Muscle of leg (tissue), 11 donors: ENCODE measurements around the gene RNF223. TPM values are rescaled to one million over a fixed set of nuclear protein-coding genes. Genes with fewer than 3 reads are reported as not detected.

Experiments used
- DNase-seq: peaks from one replicate; pipeline ENCODE4 v3.0.0; 2013
- H3K27ac ChIP-seq: one replicate; pipeline ENCODE4 v1.5.1; 2013; ENCODE audit warnings: mild to moderate bottlenecking, low read length, control low read depth
- H3K27me3 ChIP-seq: one replicate; pipeline ENCODE4 v1.6.1; 2013; ENCODE audit warnings: low read length; ENCODE audit not compliant: control insufficient read depth, insufficient read depth
- H3K36me3 ChIP-seq: one replicate; pipeline ENCODE4 v1.6.1; 2013; ENCODE audit warnings: low read length; ENCODE audit not compliant: control insufficient read depth, insufficient read depth
- H3K4me1 ChIP-seq: one replicate; pipeline ENCODE4 v1.6.1; 2013; ENCODE audit warnings: low read length; ENCODE audit not compliant: control insufficient read depth, insufficient read depth
- H3K4me3 ChIP-seq: one replicate; pipeline ENCODE4 v1.5.1; 2013; ENCODE audit warnings: low read length, control low read depth
- H3K9me3 ChIP-seq: replicated peaks from 2 replicates; pipeline ENCODE4 v1.6.1; 2013; ENCODE audit warnings: low read depth, low read length; ENCODE audit not compliant: control insufficient read depth
- WGBS: methylation state at CpG from one replicate; pipeline ENCODE4 v1.1.5; 2013; ENCODE audit warnings: missing lambda C conversion rate; ENCODE audit not compliant: insufficient coverage; 5-methylcytosine and 5-hydroxymethylcytosine counted together
- polyA plus RNA-seq, 8 donors: library from polyadenylated mRNA; unstranded; fragments of 120-200 nt; gene quantifications; one replicate each; pipeline versions ENCODE4 v1.2.1 to v1.2.3, GENCODE V29; 2013; ENCODE audit warnings: inconsistent platforms in 1 of 8, low replicate concordance in 1 of 8; ENCODE audit not compliant: insufficient read length in 8 of 8, insufficient read depth in 1 of 8
- total RNA-seq: library from RNA; stranded (reverse); fragments of 120-200 nt; gene quantifications from one replicate; pipeline ENCODE4 v1.2.4, GENCODE V29; 2013

Gene RNF223
- total and polyA plus RNA-seq, 9 donors = 0.08 to 0.23 (median 0.09) TPM; not detected in 2

DNA sequence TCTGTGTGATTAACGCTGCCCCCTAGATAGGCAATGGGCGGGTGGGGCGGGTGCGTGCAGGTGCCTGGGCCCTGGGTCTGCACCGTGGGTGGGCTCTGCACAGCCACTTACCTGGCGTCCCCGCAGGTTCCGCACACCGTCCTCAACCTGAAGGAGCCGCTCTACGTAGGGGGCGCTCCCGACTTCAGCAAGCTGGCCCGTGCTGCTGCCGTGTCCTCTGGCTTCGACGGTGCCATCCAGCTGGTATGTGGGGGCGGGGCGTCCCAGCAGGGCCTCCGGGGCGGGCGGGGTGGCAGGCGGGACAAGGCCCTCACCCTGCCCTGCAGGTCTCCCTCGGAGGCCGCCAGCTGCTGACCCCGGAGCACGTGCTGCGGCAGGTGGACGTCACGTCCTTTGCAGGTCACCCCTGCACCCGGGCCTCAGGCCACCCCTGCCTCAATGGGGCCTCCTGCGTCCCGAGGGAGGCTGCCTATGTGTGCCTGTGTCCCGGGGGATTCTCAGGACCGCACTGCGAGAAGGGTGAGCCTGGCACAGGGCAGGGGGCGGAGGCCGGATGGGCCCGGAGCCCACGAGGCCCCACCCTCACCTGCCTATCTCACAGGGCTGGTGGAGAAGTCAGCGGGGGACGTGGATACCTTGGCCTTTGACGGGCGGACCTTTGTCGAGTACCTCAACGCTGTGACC is 22.8 kb downstream of the RNF223 start:
- no peak overlapping the region for H3K4me3 ChIP-seq
- no peaks in the 10 kb centered on the region for H3K9me3 ChIP-seq
- no peak for DNase-seq
- no peaks in the 10 kb centered on the region for H3K4me1 ChIP-seq
- no peak overlapping the region for H3K27ac ChIP-seq
- H3K27me3 ChIP-seq = no peaks in the 10 kb centered on the region
- 87% methylated on average over 46 of the region's 46 CpGs for WGBS
- H3K36me3 ChIP-seq = peaks cover 50% of the 10 kb centered on the region

DNA sequence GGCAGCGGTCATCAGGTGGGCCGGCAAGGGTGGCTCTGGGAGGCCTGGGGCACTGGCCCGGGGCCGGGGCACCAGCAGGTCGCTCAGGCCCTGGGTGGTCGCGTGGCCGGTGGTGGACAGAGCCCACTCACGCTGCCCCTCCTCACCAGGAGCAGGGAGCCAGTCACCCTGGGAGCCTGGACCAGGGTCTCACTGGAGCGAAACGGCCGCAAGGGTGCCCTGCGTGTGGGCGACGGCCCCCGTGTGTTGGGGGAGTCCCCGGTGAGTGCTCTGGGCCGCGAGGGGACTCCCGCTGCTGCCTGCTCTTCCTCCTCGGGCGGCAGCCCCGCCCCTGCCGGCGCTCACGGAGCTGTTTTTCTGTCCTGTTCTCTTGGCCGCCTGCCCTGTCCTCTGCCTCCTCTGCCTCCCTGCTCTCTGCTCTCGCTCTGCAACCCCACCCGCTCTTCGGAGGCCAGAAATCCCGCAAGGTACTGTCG is 23.5 kb downstream of the RNF223 start:
- Histone ChIP-seq H3K27ac (no peak overlapping the region), H3K27me3 (no peaks in the 10 kb centered on the region), H3K4me3 (no peak overlapping the region), H3K4me1 (no peaks in the 10 kb centered on the region), H3K9me3 (no peaks in the 10 kb centered on the region), H3K36me3 (peaks cover 54% of the 10 kb centered on the region)
- WGBS = 79% methylated on average over 29 of the region's 32 CpGs
- no peak for DNase-seq

DNA sequence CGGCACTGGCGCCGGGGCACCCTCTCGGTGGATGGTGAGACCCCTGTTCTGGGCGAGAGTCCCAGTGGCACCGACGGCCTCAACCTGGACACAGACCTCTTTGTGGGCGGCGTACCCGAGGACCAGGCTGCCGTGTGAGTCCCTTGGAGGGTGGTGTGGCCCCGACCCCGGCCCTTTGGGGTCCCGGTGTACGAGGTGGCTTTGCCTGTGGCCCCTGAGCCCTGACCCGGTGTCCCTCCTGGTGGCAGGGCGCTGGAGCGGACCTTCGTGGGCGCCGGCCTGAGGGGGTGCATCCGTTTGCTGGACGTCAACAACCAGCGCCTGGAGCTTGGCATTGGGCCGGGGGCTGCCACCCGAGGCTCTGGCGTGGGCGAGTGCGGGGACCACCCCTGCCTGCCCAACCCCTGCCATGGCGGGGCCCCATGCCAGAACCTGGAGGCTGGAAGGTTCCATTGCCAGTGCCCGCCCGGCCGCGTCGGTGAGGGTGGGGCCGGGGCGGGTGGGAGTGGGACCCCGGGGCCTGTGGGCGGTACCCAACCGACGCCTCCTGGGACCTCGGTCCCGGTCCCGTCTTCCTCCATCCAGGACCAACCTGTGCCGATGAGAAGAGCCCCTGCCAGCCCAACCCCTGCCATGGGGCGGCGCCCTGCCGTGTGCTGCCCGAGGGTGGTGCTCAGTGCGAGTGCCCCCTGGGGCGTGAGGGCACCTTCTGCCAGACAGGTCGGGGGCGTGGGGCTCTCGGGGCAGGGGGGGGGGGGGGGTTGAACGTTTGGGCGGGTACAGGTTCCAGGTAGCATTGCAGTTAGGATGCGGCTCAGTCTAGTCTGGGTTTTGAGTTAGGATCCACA is 24.6 kb downstream of the RNF223 start:
- Histone ChIP-seq H3K4me3 (no peak overlapping the region), H3K36me3 (peaks cover 55% of the 10 kb centered on the region), H3K9me3 (no peaks in the 10 kb centered on the region), H3K4me1 (no peaks in the 10 kb centered on the region), H3K27me3 (no peaks in the 10 kb centered on the region), H3K27ac (no peak overlapping the region)
- WGBS = 91% methylated on average over 48 of the region's 57 CpGs
- no peak for DNase-seq

DNA sequence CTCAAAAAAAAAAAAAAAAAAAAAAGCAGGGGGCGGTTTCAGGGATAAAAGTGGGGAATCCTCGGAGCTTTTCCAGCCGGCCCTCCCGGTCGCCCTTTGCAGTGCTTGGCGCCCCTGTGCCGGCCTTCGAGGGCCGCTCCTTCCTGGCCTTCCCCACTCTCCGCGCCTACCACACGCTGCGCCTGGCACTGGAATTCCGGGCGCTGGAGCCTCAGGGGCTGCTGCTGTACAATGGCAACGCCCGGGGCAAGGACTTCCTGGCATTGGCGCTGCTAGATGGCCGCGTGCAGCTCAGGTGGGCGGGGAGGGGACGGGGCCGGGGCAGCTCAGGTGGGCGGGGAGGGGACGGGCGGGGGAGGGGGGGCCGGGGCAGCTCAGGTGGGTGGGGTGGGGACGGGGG is 25.3 kb downstream of the RNF223 start:
- Histone ChIP-seq H3K9me3 (no peaks in the 10 kb centered on the region), H3K27ac (no peak overlapping the region), H3K4me3 (no peak overlapping the region), H3K36me3 (peaks cover 57% of the 10 kb centered on the region), H3K4me1 (no peaks in the 10 kb centered on the region), H3K27me3 (no peaks in the 10 kb centered on the region)
- DNase-seq = no peak
- WGBS = 91% methylated on average over 11 of the region's 28 CpGs

DNA sequence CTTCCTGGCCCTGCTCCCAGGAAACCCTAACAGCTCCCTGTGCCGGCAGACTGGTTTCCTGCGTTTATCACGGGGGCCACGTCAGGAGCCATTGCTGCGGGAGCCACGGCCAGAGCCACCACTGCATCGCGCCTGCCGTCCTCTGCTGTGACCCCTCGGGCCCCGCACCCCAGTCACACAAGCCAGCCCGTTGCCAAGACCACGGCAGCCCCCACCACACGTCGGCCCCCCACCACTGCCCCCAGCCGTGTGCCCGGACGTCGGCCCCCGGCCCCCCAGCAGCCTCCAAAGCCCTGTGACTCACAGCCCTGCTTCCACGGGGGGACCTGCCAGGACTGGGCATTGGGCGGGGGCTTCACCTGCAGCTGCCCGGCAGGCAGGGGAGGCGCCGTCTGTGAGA is 26.1 kb downstream of the RNF223 start:
- H3K36me3 ChIP-seq = peaks cover 62% of the 10 kb centered on the region
- no peaks in the 10 kb centered on the region for H3K9me3 ChIP-seq
- H3K4me1 ChIP-seq = no peaks in the 10 kb centered on the region
- H3K4me3 ChIP-seq = no peak overlapping the region
- WGBS = 90% methylated on average over 20 of the region's 25 CpGs
- H3K27ac ChIP-seq = no peak overlapping the region
- no peaks in the 10 kb centered on the region for H3K27me3 ChIP-seq
- DNase-seq = no peak

DNA sequence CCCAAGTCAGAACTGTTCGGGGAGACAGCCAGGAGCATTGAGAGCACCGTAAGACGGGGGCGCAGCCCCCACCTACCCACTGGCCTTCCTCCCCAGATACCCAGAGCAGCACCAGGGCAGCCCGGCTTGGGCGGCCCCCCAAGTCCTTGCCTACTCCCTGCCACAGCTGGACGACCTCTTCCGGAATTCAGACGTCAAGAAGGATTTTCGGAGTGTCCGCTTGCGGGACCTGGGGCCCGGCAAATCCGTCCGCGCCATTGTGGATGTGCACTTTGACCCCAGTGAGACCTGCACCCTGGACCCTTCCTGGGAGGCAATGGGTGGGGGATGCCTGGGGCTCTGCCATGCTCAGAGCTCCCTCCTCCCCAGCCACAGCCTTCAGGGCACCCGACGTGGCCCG is 26.7 kb downstream of the RNF223 start:
- Histone ChIP-seq H3K9me3 (no peaks in the 10 kb centered on the region), H3K27me3 (no peaks in the 10 kb centered on the region), H3K4me3 (no peak overlapping the region), H3K27ac (no peak overlapping the region), H3K36me3 (peaks cover 66% of the 10 kb centered on the region), H3K4me1 (no peaks in the 10 kb centered on the region)
- WGBS = 92% methylated on average over 8 of the region's 19 CpGs
- no peak for DNase-seq

DNA sequence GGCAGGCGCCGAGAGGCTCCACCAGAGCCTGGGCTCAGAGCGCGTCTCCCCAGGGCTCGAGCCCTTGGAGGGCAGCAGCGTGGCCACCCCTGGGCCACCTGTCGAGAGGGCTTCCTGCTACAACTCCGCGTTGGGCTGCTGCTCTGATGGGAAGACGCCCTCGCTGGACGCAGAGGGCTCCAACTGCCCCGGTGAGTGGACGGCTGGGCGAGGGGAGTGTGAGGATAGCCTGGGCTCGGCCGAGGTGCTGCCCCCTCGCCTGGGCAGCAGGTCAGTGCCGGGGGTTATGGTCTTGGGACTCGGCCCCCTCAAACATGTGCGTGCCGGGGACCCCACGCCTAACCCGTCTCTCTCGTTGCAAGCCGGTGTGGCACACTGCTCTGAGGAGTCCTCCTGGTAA is 27.3 kb downstream of the RNF223 start:
- 94% methylated on average over 26 of the region's 26 CpGs for WGBS
- Histone ChIP-seq H3K4me3 (no peak overlapping the region), H3K36me3 (peaks cover 60% of the 10 kb centered on the region), H3K4me1 (no peaks in the 10 kb centered on the region), H3K27ac (no peak overlapping the region), H3K27me3 (no peaks in the 10 kb centered on the region), H3K9me3 (no peaks in the 10 kb centered on the region)
- no peak for DNase-seq

DNA sequence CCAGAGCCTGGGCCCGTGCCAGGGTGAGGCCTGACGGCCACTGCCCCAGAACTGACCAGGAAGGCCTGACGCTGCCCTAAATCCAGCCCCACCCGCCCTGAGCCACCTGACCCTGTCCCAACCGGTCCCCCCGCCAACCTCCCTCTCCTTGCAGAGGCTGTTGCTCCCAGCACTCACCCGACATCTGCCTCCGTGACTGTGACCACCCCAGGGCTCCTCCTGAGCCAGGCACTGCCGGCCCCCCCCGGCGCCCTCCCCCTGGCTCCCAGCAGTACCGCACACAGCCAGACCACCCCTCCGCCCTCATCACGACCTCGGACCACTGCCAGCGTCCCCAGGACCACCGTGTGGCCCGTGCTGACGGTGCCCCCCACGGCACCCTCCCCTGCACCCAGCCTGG is 27.9 kb downstream of the RNF223 start:
- no peak for DNase-seq
- no peak overlapping the region for H3K27ac ChIP-seq
- no peak overlapping the region for H3K4me3 ChIP-seq
- no peaks in the 10 kb centered on the region for H3K9me3 ChIP-seq
- H3K27me3 ChIP-seq = no peaks in the 10 kb centered on the region
- H3K36me3 ChIP-seq = peaks cover 55% of the 10 kb centered on the region
- no peaks in the 10 kb centered on the region for H3K4me1 ChIP-seq
- WGBS = 92% methylated on average over 17 of the region's 20 CpGs

DNA sequence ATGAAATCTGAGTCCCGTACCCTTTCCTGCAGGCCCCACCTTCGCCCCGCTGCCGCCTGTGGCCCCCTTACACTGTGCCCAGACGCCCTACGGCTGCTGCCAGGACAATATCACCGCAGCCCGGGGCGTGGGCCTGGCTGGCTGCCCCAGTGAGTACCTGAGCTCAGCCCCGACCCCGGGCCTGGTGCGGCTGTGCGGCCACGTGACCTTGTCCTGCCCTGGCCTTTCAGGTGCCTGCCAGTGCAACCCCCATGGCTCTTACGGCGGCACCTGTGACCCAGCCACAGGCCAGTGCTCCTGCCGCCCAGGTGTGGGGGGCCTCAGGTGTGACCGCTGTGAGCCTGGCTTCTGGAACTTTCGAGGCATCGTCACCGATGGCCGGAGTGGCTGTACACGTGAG is 29.0 kb downstream of the RNF223 start:
- H3K4me1 ChIP-seq = peaks cover 5% of the 10 kb centered on the region
- DNase-seq = no peak
- peaks cover 54% of the 10 kb centered on the region for H3K36me3 ChIP-seq
- no peaks in the 10 kb centered on the region for H3K9me3 ChIP-seq
- H3K27me3 ChIP-seq = peaks cover 5% of the 10 kb centered on the region
- no peak overlapping the region for H3K4me3 ChIP-seq
- no peak overlapping the region for H3K27ac ChIP-seq
- WGBS = 92% methylated on average over 23 of the region's 23 CpGs

DNA sequence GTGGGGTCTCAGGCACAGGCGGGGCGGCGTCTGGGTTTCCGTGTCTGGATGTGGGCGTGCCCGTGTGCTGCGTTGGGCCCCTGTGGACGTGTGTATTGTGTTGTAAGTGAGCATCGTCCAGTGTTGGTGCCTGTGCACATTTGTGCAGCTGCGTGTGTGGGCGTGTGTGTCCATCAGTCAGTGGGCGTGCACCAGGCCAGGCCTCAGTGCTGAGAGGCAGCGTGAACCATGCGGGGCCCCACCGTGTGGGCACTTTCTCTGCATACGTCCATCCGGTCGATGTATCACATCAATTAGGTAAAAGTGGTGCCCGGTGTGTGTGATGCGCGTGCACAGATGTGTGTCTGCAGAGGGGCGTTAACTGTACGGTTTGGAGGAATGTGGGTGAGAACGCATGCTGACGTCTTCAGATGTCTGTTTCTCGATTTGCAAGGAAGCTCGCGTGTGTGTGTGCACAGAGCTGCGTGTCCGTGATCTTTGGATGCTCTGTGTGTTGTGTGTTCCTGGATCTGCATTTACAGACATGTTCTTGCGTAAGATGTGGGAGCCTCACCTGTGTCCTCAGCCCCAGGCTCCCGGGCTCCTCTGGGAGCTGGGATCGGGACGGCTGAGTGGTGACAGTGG is 29.5 kb downstream of the RNF223 start:
- H3K27ac ChIP-seq = no peak overlapping the region
- 79% methylated on average over 32 of the region's 34 CpGs for WGBS
- H3K4me3 ChIP-seq = no peak overlapping the region
- peaks cover 10% of the 10 kb centered on the region for H3K4me1 ChIP-seq
- no peak for DNase-seq
- H3K9me3 ChIP-seq = no peaks in the 10 kb centered on the region
- H3K36me3 ChIP-seq = peaks cover 50% of the 10 kb centered on the region
- peaks cover 11% of the 10 kb centered on the region for H3K27me3 ChIP-seq
